ENCODE results near the gene GIPC3. TPM values are rescaled to one million over a fixed set of nuclear protein-coding genes. Genes with fewer than 3 reads are reported as not detected.

The GIPC3 gene
- total and polyA plus RNA-seq, 2 of the 8 experiments (the other 6 are each of a cell fraction or from before 2014, with no cell fraction given) = 1.0 to 1.2 TPM

- TF ChIP-seq HDAC2 (IDR thresholded peaks at IDR 0.05; ENCODE audit: borderline replicate concordance in 1 of 2, low read depth in 2 of 2, low read length in 2 of 2) = peak in 1 of 2 experiments; percentile 91; a peak in 2 of 4 replicates
- TF ChIP-seq RAD21 (IDR thresholded peaks at IDR 0.05 in 1 of 2, conservative IDR thresholded peaks at IDR 0.05 in 1 of 2; ENCODE audit: low read depth in 2 of 2, low read length in 2 of 2) = peak; percentile 49 to 63
- peak; percentile 67 to 71 (median 68) for TF ChIP-seq CTCF (IDR thresholded peaks at IDR 0.05; ENCODE audit: control extremely low read depth in 1 of 3, insufficient read depth in 1 of 3, low read depth in 1 of 3, low read length in 3 of 3)
- TF ChIP-seq KDM1A (IDR thresholded peaks at IDR 0.05; ENCODE audit: borderline replicate concordance, low read length) = peak; percentile 97
- TF ChIP-seq POU5F1 (IDR thresholded peaks at IDR 0.05; ENCODE audit: low read depth, low read length) = no peak
- no peak for TF ChIP-seq MAFK (IDR thresholded peaks at IDR 0.05; ENCODE audit: low read depth, low read length)
- H3K4me3 ChIP-seq (ENCODE audit: extremely low read depth in 1 of 4, insufficient read depth in 2 of 4, low read depth in 3 of 4, low read length in 4 of 4) = no peak overlapping the region
- H4K8ac ChIP-seq (ENCODE audit: extremely low read depth, insufficient read depth, low read length) = no peak overlapping the region; the same call in 1 of the 2 replicates
- H3K56ac ChIP-seq (replicated peaks; ENCODE audit: insufficient read length, low read depth, low read length) = no peak overlapping the region
- no peak overlapping the region for H3K18ac ChIP-seq (ENCODE audit: extremely low read depth, low read length)
- no peak overlapping the region for H4K5ac ChIP-seq (ENCODE audit: insufficient read length, low read depth, low read length)
- H3K23me2 ChIP-seq (ENCODE audit: low read depth, low read length) = peaks cover 21% of the 10 kb centered on the region; the same call in 1 of the 2 replicates
- H2AFZ ChIP-seq (ENCODE audit: low read length) = no peak overlapping the region
- 88% methylated on average over 19 of the region's 19 CpGs; no CpG with 5 or more reads in 1 of the 2 experiments for WGBS, 2 experiments (ENCODE audit: extremely low coverage in 1 of 2, insufficient coverage in 1 of 2, insufficient read length in 1 of 2, insufficient replicate concordance in 2 of 2, low coverage in 1 of 2, low lambda C conversion rate in 2 of 2, missing lambda C conversion rate in 1 of 2)
- no peak for FAIRE-seq
- no peak overlapping the region for H2BK120ac ChIP-seq (replicated peaks; ENCODE audit: low read depth, low read length)
- H2BK20ac ChIP-seq (ENCODE audit: low read length) = no peak overlapping the region
- no peak overlapping the region for H2BK15ac ChIP-seq (ENCODE audit: low read length)
- no peaks in the 10 kb centered on the region for H3K9me3 ChIP-seq (ENCODE audit: insufficient read depth in 2 of 2, low read depth in 1 of 2, low read length in 1 of 2)
- no peaks in the 10 kb centered on the region for H3K79me1 ChIP-seq (ENCODE audit: low read depth, low read length)
- H3K36me3 ChIP-seq (ENCODE audit: control insufficient read depth in 2 of 4, insufficient read depth in 4 of 4, low read length in 3 of 4) = no peaks in the 10 kb centered on the region
- no peak overlapping the region for H3K23ac ChIP-seq (ENCODE audit: insufficient read length)
- H4K91ac ChIP-seq (replicated peaks; ENCODE audit: insufficient read length, low read length) = no peak overlapping the region
- no peak overlapping the region for H2BK12ac ChIP-seq (ENCODE audit: low read depth, low read length)
- peaks cover 3 to 8% of the 10 kb centered on the region in 2 experiments for H4K20me1 ChIP-seq (replicated peaks in 1 of 2; ENCODE audit: control insufficient read depth in 1 of 2, insufficient read depth in 2 of 2, low read length in 2 of 2)
- no peaks in the 10 kb centered on the region for H3K79me2 ChIP-seq (ENCODE audit: control insufficient read depth in 1 of 2, insufficient read depth in 2 of 2, low read length in 2 of 2)
- peak in 1 of 2 experiments; percentile 83 for DNase-seq (ENCODE audit: low read depth in 1 of 2, low spot score in 2 of 2)
- no peak overlapping the region for H3K14ac ChIP-seq (ENCODE audit: insufficient read length)
- peaks cover 0 to 5% (median 0%) of the 10 kb centered on the region in 4 experiments; a peak in 1 of 7 replicates for H3K27me3 ChIP-seq (replicated peaks in 1 of 4; ENCODE audit: control insufficient read depth in 3 of 4, extremely low read depth in 1 of 4, insufficient read depth in 3 of 4, low read length in 3 of 4)
- no peak overlapping the region for H3K4ac ChIP-seq (replicated peaks; ENCODE audit: insufficient read length, low read depth, low read length)
- no peak overlapping the region for H3K9ac ChIP-seq (replicated peaks in 1 of 4; ENCODE audit: extremely low read depth in 1 of 4, low read depth in 3 of 4, low read length in 3 of 4)
- H3K4me2 ChIP-seq (ENCODE audit: insufficient read depth in 1 of 2, low read depth in 2 of 2, low read length in 2 of 2) = no peak overlapping the region
- CTCF ChIA-PET (ENCODE audit: partially characterized antibody) = interaction anchor here (0.5 to 6.6 kb wide), 18 partner anchors 9 to 348 kb away, joined by 3 to 51 read pairs (median 3); partner anchors contain the start of gene GIPC3
- H2BK5ac ChIP-seq (ENCODE audit: low read depth, low read length) = no peak overlapping the region
- no peak overlapping the region for H2AK5ac ChIP-seq (ENCODE audit: low read depth, low read length)
- POLR2A ChIA-PET (ENCODE audit: partially characterized antibody) = interaction anchor here (0.6 to 1.0 kb wide), 2 partner anchors 16 to 86 kb away, joined by 3 to 4 read pairs; no protein-coding TSS in a partner anchor
- H3K27ac ChIP-seq (ENCODE audit: low read depth, low read length) = no peak overlapping the region
- peaks cover 3 to 17% (median 12%) of the 10 kb centered on the region in 4 experiments; a peak in 6 of 7 replicates for H3K4me1 ChIP-seq (replicated peaks in 1 of 4; ENCODE audit: control insufficient read depth in 3 of 4, insufficient read depth in 4 of 4, low read length in 3 of 4)
Observed at GRCh38 chr19:3575260-3575741, 10.0 kb upstream of the GIPC3 start.
